Esophagus squamous epithelium (tissue), 5 donors: ENCODE data around the gene ANKRD1. TPM values are rescaled to one million over a fixed set of nuclear protein-coding genes. Genes with fewer than 3 reads are reported as not detected.

Source experiments
- DNase-seq: peaks from one replicate; lab custom pipeline; 2025; lab: John Stamatoyannopoulos, UW
- H3K27ac ChIP-seq, 4 donors: fragments of 200-600 bp; sonication (generic); one replicate each; pipeline ENCODE4 v1.5.1; 2016 to 2019; ENCODE audit warnings: mild to moderate bottlenecking in 1 of 4
- H3K27me3 ChIP-seq, 4 donors: fragments of 200-600 bp; sonication (generic); 1 replicate in 3 of 4; 2 replicates in 1 of 4; pipeline versions ENCODE4 v1.5.1 to v1.6.0; 2017 to 2021; ENCODE audit warnings: antibody characterized with exemption in 1 of 4
- H3K36me3 ChIP-seq, 3 donors: fragments of 200-600 bp; sonication (generic); one replicate each; pipeline ENCODE4 v1.5.1; 2016 to 2019
- H3K4me1 ChIP-seq, 3 donors: fragments of 200-600 bp; sonication (generic); one replicate each; pipeline ENCODE4 v1.5.1; 2017 to 2019
- H3K4me3 ChIP-seq, 4 donors: fragments of 200-600 bp; sonication (generic); 1 replicate in 3 of 4; 2 replicates in 1 of 4; pipeline ENCODE4 v1.5.1; 2016 to 2019; ENCODE audit warnings: mild to moderate bottlenecking in 2 of 4, moderate library complexity in 1 of 4
- H3K9me3 ChIP-seq, 3 donors: fragments of 200-600 bp; sonication (generic); one replicate each; pipeline ENCODE4 v1.5.1; 2016 to 2019
- POLR2A ChIP-seq, 4 donors: fragments of 450-650 bp; IDR thresholded peaks; one replicate each; pipeline ENCODE4 v1.6.1; 2017; ENCODE audit warnings: antibody characterized with exemption in 4 of 4, mild to moderate bottlenecking in 4 of 4, moderate library complexity in 3 of 4
- WGBS, 2 donors: methylation state at CpG; one replicate each; pipeline ENCODE4 v1.1.5; 2018; 5-methylcytosine and 5-hydroxymethylcytosine counted together
- intact Hi-C: fragments of 100-400 bp; cut with DNase I; formaldehyde crosslinking; loops from one replicate; pipeline ENCODE4 v1.15.0; 2022
- total RNA-seq, 4 donors: library from RNA; depleted of rRNA; stranded (reverse); fragments of >200 nt; gene quantifications; one replicate each; pipeline ENCODE4 v1.1.0, GENCODE V29; 2016
- TF ChIP-seq, protein P1 (sequence below), 6 experiments: fragments of 450-650 bp in 4 of 6; fragments of 200-600 bp in 2 of 6; sonication (generic) in 2 of 6; IDR thresholded peaks; one replicate each; pipeline ENCODE4 v1.5.1; 2016 to 2019; ENCODE audit warnings: antibody characterized with exemption in 6 of 6, mild to moderate bottlenecking in 4 of 6, moderate library complexity in 4 of 6
- donor health status: DM: yes; HTN: yes; CAD: no.

Gene ANKRD1
- total RNA-seq, 4 donors from 2014 or later, result not detected

GRCh38 chr10:90960355-90960814 is 39.5 kb upstream of the ANKRD1 start:
- Histone ChIP-seq H3K4me1 (peaks cover 0 to 7% (median 0%) of the 10 kb centered on the region in 3 donors), H3K27ac (peak overlapping the region in 1 of 4 donors; percentile 39), H3K4me3 (no peak overlapping the region), H3K36me3 (no peaks in the 10 kb centered on the region), H3K27me3 (no peaks in the 10 kb centered on the region), H3K9me3 (no peaks in the 10 kb centered on the region)
- intact Hi-C loops, result no loop called here
- no peak for DNase-seq
- no peak for TF ChIP-seq POLR2A (IDR thresholded peaks at IDR 0.05)
- TF ChIP-seq, protein P1, sequence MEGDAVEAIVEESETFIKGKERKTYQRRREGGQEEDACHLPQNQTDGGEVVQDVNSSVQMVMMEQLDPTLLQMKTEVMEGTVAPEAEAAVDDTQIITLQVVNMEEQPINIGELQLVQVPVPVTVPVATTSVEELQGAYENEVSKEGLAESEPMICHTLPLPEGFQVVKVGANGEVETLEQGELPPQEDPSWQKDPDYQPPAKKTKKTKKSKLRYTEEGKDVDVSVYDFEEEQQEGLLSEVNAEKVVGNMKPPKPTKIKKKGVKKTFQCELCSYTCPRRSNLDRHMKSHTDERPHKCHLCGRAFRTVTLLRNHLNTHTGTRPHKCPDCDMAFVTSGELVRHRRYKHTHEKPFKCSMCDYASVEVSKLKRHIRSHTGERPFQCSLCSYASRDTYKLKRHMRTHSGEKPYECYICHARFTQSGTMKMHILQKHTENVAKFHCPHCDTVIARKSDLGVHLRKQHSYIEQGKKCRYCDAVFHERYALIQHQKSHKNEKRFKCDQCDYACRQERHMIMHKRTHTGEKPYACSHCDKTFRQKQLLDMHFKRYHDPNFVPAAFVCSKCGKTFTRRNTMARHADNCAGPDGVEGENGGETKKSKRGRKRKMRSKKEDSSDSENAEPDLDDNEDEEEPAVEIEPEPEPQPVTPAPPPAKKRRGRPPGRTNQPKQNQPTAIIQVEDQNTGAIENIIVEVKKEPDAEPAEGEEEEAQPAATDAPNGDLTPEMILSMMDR (IDR thresholded peaks at IDR 0.05), result no peak

DNA sequence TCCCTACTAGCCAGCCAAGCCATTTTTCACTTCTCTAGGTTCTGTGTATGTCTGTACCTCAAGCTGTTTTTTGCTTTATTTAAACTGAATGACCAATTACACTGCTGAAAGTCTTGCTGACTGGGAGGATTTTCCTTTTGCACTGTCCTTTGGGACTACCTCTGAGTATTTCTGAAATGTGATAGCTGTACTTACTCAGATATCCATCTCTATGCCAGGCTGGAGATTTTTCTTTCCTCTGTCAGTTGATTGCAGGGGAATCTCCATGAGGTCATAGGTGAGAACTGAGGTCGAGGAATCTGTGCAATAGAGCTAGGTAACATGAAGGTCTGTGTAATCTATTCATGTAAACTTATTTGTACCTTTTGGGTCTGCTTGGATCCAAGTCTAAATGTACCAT is 38.9 kb upstream of the ANKRD1 start:
- H3K27me3 ChIP-seq, result no peaks in the 10 kb centered on the region
- no peak for DNase-seq
- no peaks in the 10 kb centered on the region for H3K36me3 ChIP-seq
- no peak for TF ChIP-seq POLR2A (IDR thresholded peaks at IDR 0.05)
- TF ChIP-seq, protein P1 (IDR thresholded peaks at IDR 0.05), result no peak
- no peaks in the 10 kb centered on the region for H3K9me3 ChIP-seq
- H3K4me3 ChIP-seq, result no peak overlapping the region
- H3K27ac ChIP-seq, result peak overlapping the region in 1 of 4 donors; percentile 39
- peaks cover 0 to 6% (median 0%) of the 10 kb centered on the region in 3 donors for H3K4me1 ChIP-seq
- intact Hi-C loops, result no loop called here
- 67 to 71% methylated on average over 1 of the region's 1 CpG for WGBS, 2 donors

DNA sequence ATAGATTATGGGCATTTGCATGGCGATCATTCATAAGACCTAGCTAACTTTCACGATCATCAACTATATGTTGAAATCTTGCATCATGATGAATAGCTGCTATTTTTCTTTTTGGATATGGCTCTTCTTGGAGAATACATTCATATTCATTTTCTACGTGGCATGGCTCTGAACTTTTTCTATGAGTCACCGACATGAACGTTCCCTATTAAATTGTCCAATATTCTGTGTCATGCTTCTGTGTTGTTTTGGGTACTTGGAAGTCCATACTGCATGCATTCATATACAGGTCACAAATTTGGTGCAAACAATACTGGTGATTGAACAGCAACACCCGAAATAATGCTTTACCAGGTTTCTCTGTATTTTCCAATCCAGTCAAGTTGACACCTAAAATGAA is 37.9 kb upstream of the ANKRD1 start:
- intact Hi-C loops, result no loop called here
- no peaks in the 10 kb centered on the region for H3K4me1 ChIP-seq
- no peaks in the 10 kb centered on the region for H3K9me3 ChIP-seq
- H3K27ac ChIP-seq, result no peak overlapping the region
- no peaks in the 10 kb centered on the region for H3K27me3 ChIP-seq
- no peak overlapping the region for H3K4me3 ChIP-seq
- 72 to 80% methylated on average over 6 of the region's 6 CpGs for WGBS, 2 donors
- no peaks in the 10 kb centered on the region for H3K36me3 ChIP-seq
- DNase-seq, result no peak
- TF ChIP-seq, protein P1 (IDR thresholded peaks at IDR 0.05), result no peak
- no peak for TF ChIP-seq POLR2A (IDR thresholded peaks at IDR 0.05)

DNA sequence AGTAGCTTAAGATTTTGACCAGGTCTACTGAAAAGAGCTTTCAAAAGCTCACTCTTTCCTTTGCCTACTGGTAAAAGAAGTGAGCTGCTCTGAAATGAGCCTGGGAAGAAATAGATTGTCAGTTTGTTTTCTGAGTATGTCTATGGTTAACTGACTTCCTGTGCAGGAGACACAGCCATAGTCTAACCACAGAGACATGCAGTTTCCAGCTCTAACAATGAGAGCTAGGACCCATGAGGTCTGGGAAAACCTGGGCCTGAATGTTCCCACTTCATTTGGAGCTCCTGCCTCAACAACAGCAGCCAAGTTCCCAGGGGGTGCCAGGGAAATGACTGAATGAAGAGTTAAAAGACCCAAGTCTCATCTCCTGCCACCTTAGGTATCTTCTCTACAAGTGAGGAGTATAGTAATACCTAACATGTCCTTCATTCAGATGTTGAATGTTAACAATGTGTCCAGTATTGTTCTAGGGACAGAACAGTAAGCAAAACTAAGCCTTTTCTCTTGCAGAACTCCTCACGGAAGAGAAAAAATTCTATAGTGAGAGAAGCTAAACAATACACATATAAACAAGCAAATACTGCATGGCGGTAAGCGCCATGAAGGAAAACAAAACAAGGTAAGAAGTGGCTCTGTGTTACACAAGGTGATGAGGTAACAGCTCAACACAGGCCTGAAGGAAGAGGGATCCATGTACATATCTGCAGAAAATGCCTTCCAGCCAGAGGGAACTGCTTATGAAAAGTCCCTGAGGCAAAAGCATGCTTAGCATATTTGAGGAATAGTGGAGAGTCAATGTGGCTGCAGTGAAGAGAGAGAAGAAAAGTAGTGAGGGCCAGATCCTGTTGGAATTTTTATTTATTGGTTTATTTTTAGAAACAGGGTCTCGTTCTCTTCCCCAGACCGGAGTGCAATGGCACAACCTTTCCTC is 26.4 kb upstream of the ANKRD1 start:
- intact Hi-C loops, result no loop called here
- no peak for DNase-seq
- TF ChIP-seq POLR2A (IDR thresholded peaks at IDR 0.05), result no peak
- TF ChIP-seq, protein P1 (IDR thresholded peaks at IDR 0.05), result no peak
- no peaks in the 10 kb centered on the region for H3K27me3 ChIP-seq
- H3K4me1 ChIP-seq, result no peaks in the 10 kb centered on the region
- H3K27ac ChIP-seq, result no peak overlapping the region
- no peak overlapping the region for H3K4me3 ChIP-seq
- H3K36me3 ChIP-seq, result no peaks in the 10 kb centered on the region
- no peaks in the 10 kb centered on the region for H3K9me3 ChIP-seq
- WGBS, 2 donors, result 77 to 82% methylated on average over 5 of the region's 5 CpGs

GRCh38 chr10:90945491-90946070 is 24.7 kb upstream of the ANKRD1 start:
- H3K36me3 ChIP-seq, result no peaks in the 10 kb centered on the region
- H3K4me1 ChIP-seq, result no peaks in the 10 kb centered on the region
- H3K9me3 ChIP-seq, result no peaks in the 10 kb centered on the region
- intact Hi-C loops, result no loop called here
- DNase-seq, result no peak
- no peak overlapping the region for H3K4me3 ChIP-seq
- no peak overlapping the region for H3K27ac ChIP-seq
- H3K27me3 ChIP-seq, result no peaks in the 10 kb centered on the region
- no peak for TF ChIP-seq POLR2A (IDR thresholded peaks at IDR 0.05)
- TF ChIP-seq, protein P1 (IDR thresholded peaks at IDR 0.05), result no peak
- 72% methylated on average over 2 to 4 of the region's 4 CpGs for WGBS, 2 donors
